ENCODE results near the gene OBSL1.

The OBSL1 gene

GRCh38 chr2:219615894-219616293, 44.6 kb upstream of the OBSL1 start:
- peaks cover 17% of the 10 kb centered on the region for H3K36me3 ChIP-seq (ENCODE audit: control insufficient read depth, insufficient read depth, low read length)
- no peak for DNase-seq (ENCODE audit: extremely low read depth, insufficient read length)
- no peaks in the 10 kb centered on the region for H3K27me3 ChIP-seq (replicated peaks; ENCODE audit: control insufficient read depth, insufficient read depth, low read length)
- no peak overlapping the region for H3K4me3 ChIP-seq (replicated peaks; ENCODE audit: low read depth, low read length)
- TF ChIP-seq CTCF (IDR thresholded peaks at IDR 0.05; ENCODE audit: insufficient read depth, low read length, poor library complexity, severe bottlenecking) = no peak

GRCh38 chr2:219615036-219615435, 43.7 kb upstream of the OBSL1 start:
- Histone ChIP-seq H3K4me3 (replicated peaks; ENCODE audit: low read depth, low read length) (no peak overlapping the region), H3K27me3 (replicated peaks; ENCODE audit: control insufficient read depth, insufficient read depth, low read length) (no peaks in the 10 kb centered on the region), H3K36me3 (ENCODE audit: control insufficient read depth, insufficient read depth, low read length) (peaks cover 17% of the 10 kb centered on the region)
- no peak for TF ChIP-seq CTCF (IDR thresholded peaks at IDR 0.05; ENCODE audit: insufficient read depth, low read length, poor library complexity, severe bottlenecking)
- DNase-seq (ENCODE audit: extremely low read depth, insufficient read length) = no peak

- DNase-seq (ENCODE audit: extremely low read depth, insufficient read length) = no peak
- no peaks in the 10 kb centered on the region for H3K27me3 ChIP-seq (replicated peaks; ENCODE audit: control insufficient read depth, insufficient read depth, low read length)
- H3K4me3 ChIP-seq (replicated peaks; ENCODE audit: low read depth, low read length) = no peak overlapping the region
- TF ChIP-seq CTCF (IDR thresholded peaks at IDR 0.05; ENCODE audit: insufficient read depth, low read length, poor library complexity, severe bottlenecking) = no peak
- H3K36me3 ChIP-seq (ENCODE audit: control insufficient read depth, insufficient read depth, low read length) = peaks cover 17% of the 10 kb centered on the region
Observed at GRCh38 chr2:219614076-219614860, 42.9 kb upstream of the OBSL1 start.

GRCh38 chr2:219613461-219614070, 42.2 kb upstream of the OBSL1 start:
- Histone ChIP-seq H3K36me3 (ENCODE audit: control insufficient read depth, insufficient read depth, low read length) (peaks cover 17% of the 10 kb centered on the region), H3K4me3 (replicated peaks; ENCODE audit: low read depth, low read length) (no peak overlapping the region), H3K27me3 (replicated peaks; ENCODE audit: control insufficient read depth, insufficient read depth, low read length) (no peaks in the 10 kb centered on the region)
- DNase-seq (ENCODE audit: extremely low read depth, insufficient read length) = no peak
- TF ChIP-seq CTCF (IDR thresholded peaks at IDR 0.05; ENCODE audit: insufficient read depth, low read length, poor library complexity, severe bottlenecking) = no peak

- no peak for TF ChIP-seq CTCF (IDR thresholded peaks at IDR 0.05; ENCODE audit: insufficient read depth, low read length, poor library complexity, severe bottlenecking)
- Histone ChIP-seq H3K36me3 (ENCODE audit: control insufficient read depth, insufficient read depth, low read length) (peaks cover 19% of the 10 kb centered on the region), H3K27me3 (replicated peaks; ENCODE audit: control insufficient read depth, insufficient read depth, low read length) (no peaks in the 10 kb centered on the region), H3K4me3 (replicated peaks; ENCODE audit: low read depth, low read length) (no peak overlapping the region)
- no peak for DNase-seq (ENCODE audit: extremely low read depth, insufficient read length)
Observed at GRCh38 chr2:219612577-219613286, 41.4 kb upstream of the OBSL1 start.

All from GM06990 (cell line).